IMR-90 (cell line): ENCODE results near the gene BAHD1. TPM values are rescaled to one million over a fixed set of nuclear protein-coding genes. Genes with fewer than 3 reads are reported as not detected.

Experiments used
- ATAC-seq: fragments of 200-7000 bp; cut with Tn5 transposase; 2 replicates; pipeline ENCODE4 v1.9.1; 2020; ENCODE audit warnings: low read depth, mild to moderate bottlenecking, moderate library complexity
- BruUV-seq: library from RNA; stranded (reverse); fragments of 400-500 nt; replicated peaks from 2 replicates; lab custom pipeline; 2021; lab: Mats Ljungman, UMichigan
- CTCF ChIA-PET: fragments of 300-600 bp; formaldehyde crosslinking; extraction: SDS; loops from one replicate; lab custom pipeline; 2021; ENCODE audit warnings: antibody characterized with exemption; lab: Yijun Ruan, JAX
- POLR2A ChIA-PET: fragments of 300-600 bp; sonication (Branson Sonifier 250); formaldehyde crosslinking; loops from one replicate; lab custom pipeline; 2022; ENCODE audit warnings: antibody characterized with exemption; ENCODE audit not compliant: unreplicated experiment; lab: Charles Lee
- DNase-seq: peaks from one replicate; pipeline ENCODE4 v3.0.0; 2013
- H2AFZ ChIP-seq: replicated peaks from 2 replicates; pipeline ENCODE3; 2013; ENCODE audit warnings: low read length, mild to moderate bottlenecking; ENCODE audit not compliant: poor library complexity
- H2AK5ac ChIP-seq: 2 replicates; pipeline ENCODE4 v1.6.1; 2013; ENCODE audit warnings: low read depth, low read length, inconsistent platforms
- H2AK9ac ChIP-seq: replicated peaks from 2 replicates; pipeline ENCODE3; 2013; ENCODE audit warnings: mild to moderate bottlenecking, low read depth, low read length, moderate library complexity; ENCODE audit not compliant: poor library complexity
- H2BK120ac ChIP-seq: 2 replicates; pipeline ENCODE4 v1.6.1; 2013; ENCODE audit warnings: low read depth, low read length, inconsistent platforms
- H2BK15ac ChIP-seq: 3 replicates; pipeline ENCODE4 v1.6.1; 2013; ENCODE audit warnings: low read depth, low read length, inconsistent platforms
- H2BK20ac ChIP-seq: 2 replicates; pipeline ENCODE4 v1.6.1; 2013; ENCODE audit warnings: low read depth, mild to moderate bottlenecking, inconsistent platforms, low read length, moderate library complexity
- H2BK5ac ChIP-seq: 2 replicates; pipeline ENCODE4 v1.6.1; 2013; ENCODE audit warnings: mild to moderate bottlenecking, low read depth, low read length, inconsistent platforms; ENCODE audit not compliant: poor library complexity, severe bottlenecking
- H3K14ac ChIP-seq: replicated peaks from 2 replicates; pipeline ENCODE4 v1.6.1; 2013; ENCODE audit warnings: low read depth, low read length, inconsistent platforms
- H3K18ac ChIP-seq: 2 replicates; pipeline ENCODE4 v1.6.1; 2013; ENCODE audit warnings: low read depth, low read length, control low read depth
- H3K23ac ChIP-seq: 2 replicates; pipeline ENCODE4 v1.6.1; 2013; ENCODE audit warnings: low read depth, low read length, inconsistent platforms
- H3K27ac ChIP-seq: 2 replicates; pipeline ENCODE4 v1.5.1; 2013; ENCODE audit warnings: mild to moderate bottlenecking, control low read depth, low read length; ENCODE audit not compliant: insufficient read depth
- H3K27me3 ChIP-seq: 2 replicates; pipeline ENCODE4 v1.6.1; 2013; ENCODE audit warnings: low read length; ENCODE audit not compliant: control insufficient read depth, insufficient read depth
- H3K36me3 ChIP-seq: 2 replicates; pipeline ENCODE4 v1.6.1; 2013; ENCODE audit warnings: low read length, mixed read lengths; ENCODE audit not compliant: control insufficient read depth, insufficient read depth
- H3K4ac ChIP-seq: 2 replicates; pipeline ENCODE4 v1.6.1; 2013; ENCODE audit warnings: low read depth, low read length, inconsistent platforms
- H3K4me1 ChIP-seq: 2 replicates; pipeline ENCODE4 v1.6.1; 2013; ENCODE audit warnings: low read length, mixed read lengths; ENCODE audit not compliant: control insufficient read depth, insufficient read depth
- H3K4me2 ChIP-seq: 2 replicates; pipeline ENCODE4 v1.6.1; 2013; ENCODE audit warnings: low read depth, mild to moderate bottlenecking, control low read depth, low read length, moderate library complexity
- H3K4me3 ChIP-seq: 2 replicates; pipeline ENCODE4 v1.5.1; 2013; ENCODE audit warnings: low read depth, mild to moderate bottlenecking, control low read depth, low read length, moderate library complexity; ENCODE audit not compliant: insufficient read depth
- H3K56ac ChIP-seq: 2 replicates; pipeline ENCODE4 v1.6.1; 2013; ENCODE audit warnings: low read length, inconsistent platforms; ENCODE audit not compliant: insufficient read depth; ENCODE audit errors: extremely low read depth
- H3K79me1 ChIP-seq, 2 experiments: 2 replicates each; pipeline ENCODE4 v1.6.1; 2013; ENCODE audit warnings: low read length in 2 of 2, inconsistent platforms in 1 of 2, low read depth in 1 of 2
- H3K9ac ChIP-seq: 2 replicates; pipeline ENCODE4 v1.6.1; 2013; ENCODE audit warnings: low read depth, low read length, control low read depth
- H3K9me1 ChIP-seq: 2 replicates; pipeline ENCODE4 v1.6.1; 2013; ENCODE audit warnings: low read length, inconsistent platforms; ENCODE audit not compliant: insufficient read depth
- H3K9me3 ChIP-seq: 2 replicates; pipeline ENCODE4 v1.6.1; 2013; ENCODE audit warnings: low read length; ENCODE audit not compliant: control insufficient read depth, insufficient read depth
- H4K20me1 ChIP-seq: 2 replicates; pipeline ENCODE4 v1.6.1; 2013; ENCODE audit warnings: low read length, inconsistent platforms; ENCODE audit not compliant: insufficient read depth
- H4K5ac ChIP-seq: 2 replicates; pipeline ENCODE4 v1.6.1; 2013; ENCODE audit warnings: mild to moderate bottlenecking, low read depth, low read length, control low read depth
- H4K8ac ChIP-seq, 2 experiments: 2 replicates each; pipeline ENCODE4 v1.6.1; 2013; ENCODE audit warnings: low read depth in 2 of 2, low read length in 2 of 2, control low read depth in 1 of 2, inconsistent platforms in 1 of 2
- H4K91ac ChIP-seq: 2 replicates; pipeline ENCODE4 v1.6.1; 2013; ENCODE audit warnings: low read depth, low read length, inconsistent platforms; ENCODE audit not compliant: insufficient read depth
- BHLHE40 ChIP-seq: fragments of 150-350 bp; IDR thresholded peaks from 2 replicates; pipeline ENCODE4 v1.6.1; 2016; ENCODE audit warnings: mild to moderate bottlenecking, low read depth, low read length
- CTCF ChIP-seq: conservative IDR thresholded peaks from 2 replicates; pipeline ENCODE4 v1.5.1; 2012; ENCODE audit warnings: mild to moderate bottlenecking, low read depth, low read length, improper control_type of control experiment
- MXI1 ChIP-seq: IDR thresholded peaks from 2 replicates; pipeline ENCODE4 v1.6.1; 2012; ENCODE audit warnings: low read depth, mild to moderate bottlenecking, low read length, moderate library complexity, borderline replicate concordance
- NFE2L2 ChIP-seq: fragments of 150-350 bp; IDR thresholded peaks from 2 replicates; pipeline ENCODE4 v1.6.1; 2016; ENCODE audit warnings: low read depth, mild to moderate bottlenecking, low read length
- RAD21 ChIP-seq: IDR thresholded peaks from 2 replicates; pipeline ENCODE4 v1.6.1; 2012; ENCODE audit warnings: low read length, improper control_type of control experiment
- RFX5 ChIP-seq: IDR thresholded peaks from 2 replicates; pipeline ENCODE4 v1.8.0; 2012; ENCODE audit warnings: low read depth, mild to moderate bottlenecking, low read length, moderate library complexity
- WGBS, 2 experiments: methylation state at CpG; one replicate each; pipeline versions ENCODE4 v1.1.5 to v1.1.7; 2013; ENCODE audit warnings: missing lambda C conversion rate in 2 of 2; ENCODE audit not compliant: insufficient read length in 1 of 2; ENCODE audit errors: extremely low coverage in 2 of 2; 5-methylcytosine and 5-hydroxymethylcytosine counted together
- dilution Hi-C: fragments of 300-500 bp; cut with HindIII; formaldehyde crosslinking; loops from one replicate; pipeline ENCODE4 v1.14.3; 2018; ENCODE audit warnings: low sequenced_read_pairs; ENCODE audit not compliant: unreplicated experiment
- in situ Hi-C: fragments of 300-500 bp; cut with MboI; formaldehyde crosslinking; loops from 3 replicates; pipeline ENCODE4 v1.14.3; 2019; ENCODE audit warnings: low sequenced_read_pairs, inconsistent platforms, mixed read lengths
- intact Hi-C: fragments of 100-400 bp; cut with micrococcal nuclease; formaldehyde crosslinking; loops from 2 replicates; pipeline ENCODE4 v1.10.0; 2022
- polyA plus RNA-seq, 3 experiments: library from polyadenylated mRNA; depleted of rRNA; stranded (reverse); fragments of >200 nt; gene quantifications; 2 replicates each; pipeline ENCODE4 v1.2.3, GENCODE V29; 2012; ENCODE audit warnings: low replicate concordance in 1 of 3
- total RNA-seq: library from RNA; depleted of rRNA; stranded (reverse); fragments of >200 nt; gene quantifications from 2 replicates; pipeline ENCODE4 v1.2.3, GENCODE V29; 2012

The BAHD1 gene
- total and polyA plus RNA-seq, 2 of the 4 experiments (the other 2 are of a cell fraction) = 3.0 to 8.7 TPM

DNA sequence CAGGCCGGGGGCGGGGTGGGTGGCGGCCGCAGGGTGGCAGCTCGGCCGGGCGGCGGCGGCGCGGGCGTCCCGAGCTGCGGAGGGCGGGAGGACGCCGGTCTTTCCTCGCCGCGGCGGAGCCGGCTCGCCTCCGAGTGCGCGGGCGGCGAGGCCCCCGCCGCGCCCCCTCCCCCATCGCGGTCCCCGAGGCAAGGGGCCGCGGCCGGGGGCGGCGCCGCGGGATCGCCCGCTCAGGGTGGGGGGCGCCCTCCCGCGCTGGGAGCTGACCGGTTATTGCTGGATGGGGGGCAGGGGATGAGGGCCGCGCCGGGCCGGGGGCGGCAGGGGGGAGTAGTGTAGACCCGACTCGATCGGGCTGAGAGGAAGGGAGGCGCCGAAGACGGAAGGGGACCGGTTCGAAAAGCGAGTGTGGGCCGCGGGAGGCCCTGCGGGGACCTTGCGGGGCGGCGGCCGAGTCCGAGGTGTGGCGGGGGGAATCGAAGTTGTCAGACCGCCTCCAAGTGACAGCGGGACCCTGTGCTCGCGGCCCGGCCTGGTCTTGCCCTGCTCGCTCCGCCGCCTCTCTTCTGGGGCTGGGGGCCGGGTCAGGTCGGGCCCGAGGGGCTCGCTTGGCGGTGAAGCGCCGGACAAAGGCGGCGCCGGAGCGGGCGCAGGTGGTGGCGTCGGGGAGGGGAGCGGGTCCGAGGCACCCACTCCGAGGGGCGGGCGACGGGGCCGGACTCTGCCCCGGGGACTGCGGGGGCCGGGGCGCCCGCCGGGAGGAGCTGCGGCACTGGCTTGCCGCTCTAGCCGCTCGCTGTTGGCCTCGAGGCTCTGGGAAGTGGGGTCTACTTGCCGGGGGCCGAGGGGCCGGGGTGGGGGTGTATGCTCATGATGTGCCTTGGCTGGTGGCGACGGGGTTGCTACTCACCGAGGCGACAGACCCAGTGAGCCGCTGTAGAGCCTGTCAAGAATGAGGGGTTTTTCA, 1.1 kb downstream of the BAHD1 start:
- no TSS peak for BruUV-seq
- no peak overlapping the region for H3K18ac ChIP-seq
- peaks cover 12% of the 10 kb centered on the region for H3K9me1 ChIP-seq
- H3K4me1 ChIP-seq = peaks cover 18% of the 10 kb centered on the region
- peaks cover 17 to 44% of the 10 kb centered on the region in 2 experiments for H3K79me1 ChIP-seq
- H3K4ac ChIP-seq = no peak overlapping the region
- H4K5ac ChIP-seq = no peak overlapping the region
- WGBS, 2 experiments = 3% methylated on average over 33 of the region's 119 CpGs; no CpG with 5 or more reads in 1 of the 2 experiments
- H3K23ac ChIP-seq = no peak overlapping the region
- no peak overlapping the region for H3K14ac ChIP-seq
- H4K8ac ChIP-seq = no peak overlapping the region
- no peak overlapping the region for H2BK15ac ChIP-seq
- peaks cover 34% of the 10 kb centered on the region for H3K27me3 ChIP-seq
- H4K91ac ChIP-seq = no peak overlapping the region
- H2BK120ac ChIP-seq = no peak overlapping the region
- H2AK5ac ChIP-seq = no peak overlapping the region
- H3K36me3 ChIP-seq = no peaks in the 10 kb centered on the region
- TF ChIP-seq NFE2L2 (no peak), BHLHE40 (no peak), MXI1 (no peak), CTCF (0 out of 2 replicates have a peak, but pooled peaks have one; percentile 23), RAD21 (peak; percentile 17; the same call in 1 of the 2 replicates), RFX5 (no peak)
- H3K4me3 ChIP-seq = peak overlapping the region; percentile 83
- intact Hi-C loops = loop anchor here (5.0 kb wide), 1 partner anchor 70 kb away; no protein-coding TSS in a partner anchor
- H2AFZ ChIP-seq = peak overlapping the region; percentile 79
- H3K9me3 ChIP-seq = no peaks in the 10 kb centered on the region
- no peak; the same call in 1 of the 2 replicates for ATAC-seq
- no peak overlapping the region for H2AK9ac ChIP-seq
- H4K20me1 ChIP-seq = peaks cover 46% of the 10 kb centered on the region
- in situ Hi-C loops = no loop called here
- H3K9ac ChIP-seq = peak overlapping the region; percentile 55
- POLR2A ChIA-PET = interaction anchor here (0.5 to 0.6 kb wide), 2 partner anchors 342 to 1314 kb away, joined by 6 to 14 read pairs; no protein-coding TSS in a partner anchor
- dilution Hi-C loops = no loop called here
- no peak overlapping the region for H2BK5ac ChIP-seq
- CTCF ChIA-PET = no interaction called here
- H3K4me2 ChIP-seq = peak overlapping the region; percentile 79
- no peak overlapping the region for H2BK20ac ChIP-seq
- no peak overlapping the region; the same call in 1 of the 2 replicates for H3K27ac ChIP-seq
- no peak for DNase-seq
- H3K56ac ChIP-seq = no peak overlapping the region
